A549 (cell line): ENCODE results near the gene PEAK3. TPM values are rescaled to one million over a fixed set of nuclear protein-coding genes. Genes with fewer than 3 reads are reported as not detected.

ENCODE experiments used
- ATAC-seq, 2 experiments: fragments of 200-7000 bp in 1 of 2; fragments of >200 bp in 1 of 2; cut with Nextera tagmentation in 1 of 2; cut with Tn5 transposase in 1 of 2; 3 replicates each; pipeline versions ENCODE4 v1.8.0 to v1.9.1; 2018 to 2020; ENCODE audit warnings: mild to moderate bottlenecking in 1 of 2, moderate library complexity in 1 of 2
- CTCF ChIA-PET: fragments of 300-600 bp; sonication (Branson Sonifier 250); formaldehyde crosslinking; extraction: SDS; loops from one replicate; lab custom pipeline; 2021; ENCODE audit warnings: antibody characterized with exemption, inconsistent platforms; lab: Yijun Ruan, JAX
- POLR2A ChIA-PET: fragments of 350-600 bp; formaldehyde crosslinking; extraction: SDS; loops from one replicate; lab custom pipeline; 2021; ENCODE audit warnings: antibody characterized with exemption, inconsistent platforms; lab: Yijun Ruan, JAX
- DNase-seq, 2 experiments: peaks; one replicate each; pipeline versions ENCODE4 v3.0.0 to v3.0.0-alpha.2; 2011 to 2016; ENCODE audit warnings: low read depth in 1 of 2, low spot score in 1 of 2
- FAIRE-seq: peaks from 2 replicates; lab custom pipeline; 2011; peaks lifted over from hg19 to GRCh38; lab: Jason Lieb, UNC
- H3K27ac ChIP-seq, 2 experiments: fragments of >200 bp; sonication (Bioruptor Twin); formaldehyde crosslinking; 3 replicates each; pipeline ENCODE4 v1.5.1; 2016 to 2017
- H3K4me1 ChIP-seq: fragments of >200 bp; sonication (Bioruptor Twin); formaldehyde crosslinking; 3 replicates; pipeline ENCODE4 v1.6.1; 2016
- H3K4me2 ChIP-seq: fragments of >200 bp; sonication (Bioruptor Twin); formaldehyde crosslinking; 3 replicates; pipeline ENCODE4 v1.6.1; 2016
- H3K4me3 ChIP-seq: fragments of >200 bp; sonication (Bioruptor Twin); formaldehyde crosslinking; 3 replicates; pipeline ENCODE4 v1.5.1; 2016
- H3K9me3 ChIP-seq: fragments of >200 bp; sonication (Bioruptor Twin); formaldehyde crosslinking; 3 replicates; pipeline ENCODE4 v1.6.1; 2016
- ATOH8 ChIP-seq: fragments of 250-450 bp; sonication (Bioruptor Pico); IDR thresholded peaks from 2 replicates; pipeline ENCODE4 v1.5.0; 2020; ENCODE audit warnings: low read depth, mild to moderate bottlenecking, moderate library complexity
- BCL3 ChIP-seq: fragments of >200 bp; sonication (Bioruptor Twin); formaldehyde crosslinking; IDR thresholded peaks from 3 replicates; pipeline ENCODE4 v1.6.1; 2016
- CBX2 ChIP-seq: fragments of 200-600 bp; sonication (generic); IDR thresholded peaks from 2 replicates; pipeline ENCODE4 v1.6.1; 2016; ENCODE audit warnings: low read depth, mild to moderate bottlenecking, borderline replicate concordance
- CBX8 ChIP-seq: fragments of 200-600 bp; sonication (generic); IDR thresholded peaks from 2 replicates; pipeline ENCODE4 v1.6.1; 2016
- CTCF ChIP-seq: fragments of >200 bp; sonication (Bioruptor Twin); formaldehyde crosslinking; IDR thresholded peaks from 3 replicates; pipeline ENCODE4 v1.5.1; 2016
- EHMT2 ChIP-seq: fragments of 200-600 bp; sonication (generic); IDR thresholded peaks from 2 replicates; pipeline ENCODE4 v1.6.1; 2016; ENCODE audit warnings: antibody characterized with exemption, low read depth, mild to moderate bottlenecking, moderate library complexity
- ELK1 ChIP-seq: fragments of 150-350 bp; IDR thresholded peaks from 2 replicates; pipeline ENCODE4 v1.6.1; 2014; ENCODE audit warnings: low read depth, mild to moderate bottlenecking, low read length
- FOSL2 ChIP-seq, 2 experiments: fragments of 450-650 bp in 1 of 2; fragments of >200 bp in 1 of 2; sonication (Bioruptor Twin) in 1 of 2; formaldehyde crosslinking; IDR thresholded peaks; 2 replicates each; pipeline versions ENCODE4 v1.5.0 to v1.6.1; 2016 to 2020; ENCODE audit warnings: mild to moderate bottlenecking in 1 of 2, moderate library complexity in 1 of 2
- FOXS1 ChIP-seq: fragments of 250-450 bp; sonication (Bioruptor Pico); IDR thresholded peaks from 2 replicates; pipeline ENCODE4 v1.5.0; 2020; ENCODE audit warnings: mild to moderate bottlenecking, moderate library complexity
- GATA3 ChIP-seq: IDR thresholded peaks from 2 replicates; pipeline ENCODE4 v1.6.1; 2012; ENCODE audit warnings: borderline replicate concordance
- HDAC2 ChIP-seq: fragments of 200-600 bp; sonication (generic); IDR thresholded peaks from 2 replicates; pipeline ENCODE4 v1.6.1; 2016
- HEYL ChIP-seq: fragments of 250-450 bp; sonication (Bioruptor Pico); IDR thresholded peaks from 2 replicates; pipeline ENCODE4 v1.8.0; 2021; ENCODE audit warnings: mild to moderate bottlenecking, moderate library complexity
- HOXA7 ChIP-seq: fragments of 250-450 bp; sonication (Bioruptor Pico); IDR thresholded peaks from 2 replicates; pipeline ENCODE4 v1.5.0; 2020; ENCODE audit warnings: mild to moderate bottlenecking, moderate library complexity
- MAFK ChIP-seq: fragments of 450-650 bp; IDR thresholded peaks from 2 replicates; pipeline ENCODE4 v1.6.1; 2014; ENCODE audit not compliant: partially characterized antibody
- MAX ChIP-seq: IDR thresholded peaks from 2 replicates; pipeline ENCODE4 v1.6.1; 2012
- NPAS2 ChIP-seq: fragments of 250-450 bp; sonication (Bioruptor Pico); IDR thresholded peaks from 2 replicates; pipeline ENCODE4 v1.8.0; 2022; ENCODE audit warnings: mild to moderate bottlenecking, moderate library complexity, borderline replicate concordance
- PBX3 ChIP-seq: IDR thresholded peaks from 2 replicates; pipeline ENCODE4 v1.6.1; 2012
- RARB ChIP-seq: fragments of 250-450 bp; sonication (Bioruptor Pico); IDR thresholded peaks from 2 replicates; pipeline ENCODE4 v1.8.0; 2021; ENCODE audit warnings: mild to moderate bottlenecking, moderate library complexity
- TFCP2L1 ChIP-seq: fragments of 250-450 bp; sonication (Bioruptor Pico); IDR thresholded peaks from 2 replicates; pipeline ENCODE4 v1.5.0; 2021; ENCODE audit warnings: mild to moderate bottlenecking
- ZFP36 ChIP-seq: fragments of 450-650 bp; IDR thresholded peaks from 2 replicates; pipeline ENCODE4 v1.6.1; 2014; ENCODE audit warnings: borderline replicate concordance; ENCODE audit not compliant: partially characterized antibody
- ZNF302 ChIP-seq: fragments of 250-450 bp; sonication (Bioruptor Pico); IDR thresholded peaks from 2 replicates; pipeline ENCODE4 v1.9.0; 2021; ENCODE audit warnings: inconsistent platforms, mild to moderate bottlenecking, moderate library complexity
- ZSCAN20 ChIP-seq: fragments of 250-450 bp; sonication (Bioruptor Pico); IDR thresholded peaks from 2 replicates; pipeline ENCODE4 v1.8.0; 2022; ENCODE audit warnings: mild to moderate bottlenecking, moderate library complexity
- WGBS: methylation state at CpG from one replicate; pipeline ENCODE4 v1.1.6; 2017; ENCODE audit errors: missing lambda C conversion rate; 5-methylcytosine and 5-hydroxymethylcytosine counted together
- polyA plus RNA-seq, 4 experiments: library from polyadenylated mRNA; depleted of rRNA in 3 of 4; stranded (reverse); fragments of >200 nt; fragmentation: RNase III in 1 of 4; extraction: RNeasy Plus Mini Kit Qiagen cat#74134 plus additional on column Dnase treatment in 1 of 4; gene quantifications; 2 replicates in 3 of 4; 3 replicates in 1 of 4; pipeline ENCODE4 v1.2.3, GENCODE V29; 2011 to 2017

Gene PEAK3
- polyA plus RNA-seq, 2 of the 4 experiments (the other 2 are of a cell fraction): not detected

- H3K4me1 ChIP-seq: peaks cover 52% of the 10 kb centered on the region
- no peak overlapping the region for H3K4me2 ChIP-seq
- H3K27ac ChIP-seq: peak overlapping the region in 1 of 2 experiments; percentile 7; a peak in 1 of 6 replicates
- no peaks in the 10 kb centered on the region for H3K9me3 ChIP-seq
- DNase-seq (no peak), FAIRE-seq (no peak), ATAC-seq (no peak)
- CTCF ChIA-PET: interaction anchor here (0.6 to 1.5 kb wide), 2 partner anchors 18 to 665 kb away, joined by 3 to 4 read pairs; no protein-coding TSS in a partner anchor
- TF ChIP-seq BCL3: no peak
- no peak for TF ChIP-seq FOSL2 (IDR thresholded peaks at IDR 0.05)
- TF ChIP-seq FOSL2 (CRISPR knock-in tag; IDR thresholded peaks at IDR 0.05): no peak
- TF ChIP-seq FOXS1 (CRISPR knock-in tag): no peak
- H3K4me3 ChIP-seq: no peak overlapping the region
- POLR2A ChIA-PET: no interaction called here
- 70% methylated on average over 2 of the region's 12 CpGs for WGBS
Observed at GRCh38 chr19:2244125-2244411, 37.9 kb downstream of the PEAK3 start.

GRCh38 chr19:2243274-2244124, 38.5 kb downstream of the PEAK3 start:
- Histone ChIP-seq H3K27ac (peak overlapping the region in 1 of 2 experiments; percentile 7; a peak in 1 of 6 replicates), H3K4me1 (peaks cover 57% of the 10 kb centered on the region), H3K9me3 (no peaks in the 10 kb centered on the region), H3K4me3 (no peak overlapping the region), H3K4me2 (no peak overlapping the region)
- DNase-seq (no peak), ATAC-seq (peak in 1 of 2 experiments; percentile 6; a peak in 2 of 6 replicates), FAIRE-seq (no peak)
- POLR2A ChIA-PET: interaction anchor here (0.5 kb wide), 1 partner anchor 82 kb away, joined by 6 read pairs; no protein-coding TSS in a partner anchor
- TF ChIP-seq EHMT2 (no peak), ATOH8 (no peak), CBX8 (no peak), HOXA7 (CRISPR knock-in tag) (no peak), MAFK (no peak), ELK1 (no peak), CBX2 (no peak), HEYL (CRISPR knock-in tag) (no peak), ZSCAN20 (no peak), CTCF (no peak), MAX (no peak), FOSL2 (IDR thresholded peaks at IDR 0.05) (no peak), FOSL2 (CRISPR knock-in tag; IDR thresholded peaks at IDR 0.05) (no peak), TFCP2L1 (CRISPR knock-in tag) (no peak)
- CTCF ChIA-PET: interaction anchor here (1.5 kb wide), 1 partner anchor 19 kb away, joined by 4 read pairs; no protein-coding TSS in a partner anchor
- WGBS: 69% methylated on average over 20 of the region's 32 CpGs

- H3K9me3 ChIP-seq: no peaks in the 10 kb centered on the region
- H3K4me2 ChIP-seq: no peak overlapping the region
- TF ChIP-seq ZFP36: peak; percentile 81
- TF ChIP-seq NPAS2 (CRISPR knock-in tag): no peak
- TF ChIP-seq ZNF302 (CRISPR knock-in tag): no peak
- TF ChIP-seq PBX3: no peak
- no peak for TF ChIP-seq RARB (CRISPR knock-in tag)
- TF ChIP-seq GATA3: no peak
- no peak for TF ChIP-seq HDAC2
- peaks cover 64% of the 10 kb centered on the region for H3K4me1 ChIP-seq
- WGBS: 80% methylated on average over 8 of the region's 8 CpGs
- CTCF ChIA-PET: interaction anchor here (1.5 kb wide), 1 partner anchor 19 kb away, joined by 4 read pairs; no protein-coding TSS in a partner anchor
- FAIRE-seq: no peak
- ATAC-seq: no peak
- DNase-seq: no peak
- POLR2A ChIA-PET: no interaction called here
- H3K4me3 ChIP-seq: no peak overlapping the region
- H3K27ac ChIP-seq: no peak overlapping the region
Observed at GRCh38 chr19:2242816-2243215, 39.2 kb downstream of the PEAK3 start.
